GM19468 (cell line): ENCODE data around the gene IL17RC.
"Not testable (repeated sequence)": the region's sequence is repeated elsewhere in the genome, so short reads cannot be mapped to it uniquely, and the experiment has no call there.

Experiments
- ATAC-seq: cut with Tn5 transposase; IDR thresholded peaks from one replicate; pipeline ENCODE4 v1.9.1; 2021; ENCODE audit warnings: mild to moderate bottlenecking, moderate library complexity, moderate number of reproducible peaks; ENCODE audit not compliant: unreplicated experiment; ENCODE audit errors: extremely low read depth

Gene IL17RC

DNA sequence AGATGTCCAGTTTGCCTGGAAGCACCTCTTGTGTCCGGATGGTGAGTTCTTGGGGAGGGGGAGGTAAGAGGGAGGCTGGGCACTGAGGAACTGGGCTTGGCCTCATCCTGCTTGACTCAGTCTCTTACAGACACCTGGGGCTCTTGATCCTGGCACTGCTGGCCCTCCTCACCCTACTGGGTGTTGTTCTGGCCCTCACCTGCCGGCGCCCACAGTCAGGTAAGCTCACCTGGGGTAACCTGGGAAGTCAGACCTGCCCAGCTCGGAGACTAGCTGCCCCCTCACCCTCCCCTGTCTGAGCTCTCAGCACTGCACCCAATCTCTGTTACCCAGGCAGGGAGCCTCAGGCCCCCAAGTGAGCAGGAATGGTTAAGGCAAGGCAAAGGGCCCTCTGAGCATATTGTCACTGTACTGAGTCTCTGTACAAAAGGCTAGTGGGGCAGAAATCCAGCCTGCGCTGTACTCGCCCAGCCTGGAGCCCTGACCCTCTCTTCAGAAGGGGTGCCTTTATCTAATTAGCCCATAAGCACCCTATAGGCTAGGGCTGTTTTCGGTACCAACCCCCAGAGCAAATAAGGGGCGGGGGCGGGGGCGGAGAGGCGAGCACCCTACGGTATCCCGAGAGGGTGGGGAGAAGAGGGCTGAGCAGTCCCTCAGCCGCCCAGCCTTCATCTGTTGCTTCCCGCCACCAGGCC, 2.2 kb upstream of the IL17RC start:
- ATAC-seq = no peak

DNA sequence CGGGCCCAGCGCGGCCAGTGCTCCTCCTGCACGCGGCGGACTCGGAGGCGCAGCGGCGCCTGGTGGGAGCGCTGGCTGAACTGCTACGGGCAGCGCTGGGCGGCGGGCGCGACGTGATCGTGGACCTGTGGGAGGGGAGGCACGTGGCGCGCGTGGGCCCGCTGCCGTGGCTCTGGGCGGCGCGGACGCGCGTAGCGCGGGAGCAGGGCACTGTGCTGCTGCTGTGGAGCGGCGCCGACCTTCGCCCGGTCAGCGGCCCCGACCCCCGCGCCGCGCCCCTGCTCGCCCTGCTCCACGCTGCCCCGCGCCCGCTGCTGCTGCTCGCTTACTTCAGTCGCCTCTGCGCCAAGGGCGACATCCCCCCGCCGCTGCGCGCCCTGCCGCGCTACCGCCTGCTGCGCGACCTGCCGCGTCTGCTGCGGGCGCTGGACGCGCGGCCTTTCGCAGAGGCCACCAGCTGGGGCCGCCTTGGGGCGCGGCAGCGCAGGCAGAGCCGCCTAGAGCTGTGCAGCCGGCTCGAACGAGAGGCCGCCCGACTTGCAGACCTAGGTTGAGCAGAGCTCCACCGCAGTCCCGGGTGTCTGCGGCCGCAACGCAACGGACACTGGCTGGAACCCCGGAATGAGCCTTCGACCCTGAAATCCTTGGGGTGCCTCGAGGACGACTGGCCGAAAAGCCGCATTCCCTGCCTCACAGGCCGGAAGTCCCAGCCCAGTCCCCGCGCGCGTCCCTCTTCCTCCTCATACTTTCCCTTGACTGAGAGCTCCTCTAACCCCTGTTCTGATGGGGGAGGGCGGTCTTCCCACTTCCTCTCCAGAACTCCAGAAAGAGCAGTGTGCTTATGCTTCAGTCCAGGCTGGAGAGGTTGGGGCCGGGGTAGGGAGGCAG, 1.4 kb upstream of the IL17RC start:
- ATAC-seq = no peak

- no peak for ATAC-seq
Observed at GRCh38 chr3:9916346-9916733, 558 bp upstream of the IL17RC start.

- no peak for ATAC-seq
Observed at GRCh38 chr3:9917820-9918219, 922 bp downstream of the IL17RC start.

- ATAC-seq = no peak
Observed at GRCh38 chr3:9918261-9919038, 1.6 kb downstream of the IL17RC start.

GRCh38 chr3:9928158-9928557, 11.3 kb downstream of the IL17RC start:
- ATAC-seq = no peak

DNA sequence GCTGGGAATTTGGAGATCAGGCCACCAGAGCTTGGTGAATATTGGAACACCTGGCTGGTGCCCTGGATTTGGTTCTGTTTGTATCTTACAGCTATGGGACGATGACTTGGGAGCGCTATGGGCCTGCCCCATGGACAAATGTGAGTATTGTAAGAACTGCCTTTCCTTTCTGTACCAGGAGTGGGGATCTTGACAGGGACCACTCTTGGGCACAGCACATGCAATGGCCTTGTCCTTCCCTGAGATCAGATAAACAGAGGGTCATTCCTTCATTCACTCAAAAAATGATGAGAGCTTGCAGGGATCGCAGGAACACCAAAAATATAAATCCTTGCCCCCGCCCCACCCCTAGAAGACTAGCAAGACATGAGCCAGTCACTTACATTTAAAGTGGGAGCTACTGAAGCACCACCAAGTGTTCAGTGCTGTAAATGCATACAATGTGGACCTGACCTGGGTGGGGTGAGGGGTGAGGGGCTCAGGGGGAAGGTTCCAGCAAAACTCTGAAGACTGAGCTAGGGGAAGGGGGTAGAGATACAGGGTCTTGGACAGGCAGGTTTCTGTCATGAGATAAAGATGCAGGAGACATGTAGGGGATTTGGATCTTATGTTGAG, 14.0 kb downstream of the IL17RC start:
- ATAC-seq = no peak

DNA sequence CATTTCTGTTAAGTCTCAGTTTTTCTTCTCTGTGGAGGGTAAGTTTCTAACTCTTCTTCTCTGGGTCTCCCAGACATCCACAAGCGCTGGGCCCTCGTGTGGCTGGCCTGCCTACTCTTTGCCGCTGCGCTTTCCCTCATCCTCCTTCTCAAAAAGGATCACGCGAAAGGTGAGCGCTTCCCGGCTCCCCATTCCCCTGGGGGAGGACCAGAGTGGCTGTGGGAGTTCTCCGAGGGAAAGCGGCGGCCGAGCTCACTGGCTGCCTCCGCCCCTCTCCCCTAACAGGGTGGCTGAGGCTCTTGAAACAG, 15.6 kb downstream of the IL17RC start:
- no peak for ATAC-seq

- ATAC-seq = peak; percentile 50
Observed at GRCh38 chr3:9932843-9933560, 16.1 kb downstream of the IL17RC start.

- ATAC-seq = peak; percentile 81
Observed at GRCh38 chr3:9933561-9934234, 16.8 kb downstream of the IL17RC start, which contains the start of gene CRELD1. Gene CRELD1 (plus strand): TSS chr3:9933834. CDS start chr3:9934439, 605 bp downstream.

DNA sequence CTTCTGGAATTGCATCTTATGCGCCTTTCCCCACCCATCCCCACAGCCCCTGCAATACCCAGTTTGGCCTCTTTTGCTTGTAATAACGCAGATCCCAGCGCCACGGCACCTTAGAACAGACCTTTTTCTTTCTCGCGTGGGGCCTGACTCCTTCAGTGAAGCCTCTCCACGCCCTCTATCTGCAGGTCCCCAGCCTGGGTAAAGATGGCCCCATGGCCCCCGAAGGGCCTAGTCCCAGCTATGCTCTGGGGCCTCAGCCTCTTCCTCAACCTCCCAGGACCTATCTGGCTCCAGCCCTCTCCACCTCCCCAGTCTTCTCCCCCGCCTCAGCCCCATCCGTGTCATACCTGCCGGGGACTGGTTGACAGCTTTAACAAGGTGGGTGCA, 17.3 kb downstream of the IL17RC start:
- ATAC-seq = no peak

- ATAC-seq = no peak
Observed at GRCh38 chr3:9934993-9935392, 18.1 kb downstream of the IL17RC start.

DNA sequence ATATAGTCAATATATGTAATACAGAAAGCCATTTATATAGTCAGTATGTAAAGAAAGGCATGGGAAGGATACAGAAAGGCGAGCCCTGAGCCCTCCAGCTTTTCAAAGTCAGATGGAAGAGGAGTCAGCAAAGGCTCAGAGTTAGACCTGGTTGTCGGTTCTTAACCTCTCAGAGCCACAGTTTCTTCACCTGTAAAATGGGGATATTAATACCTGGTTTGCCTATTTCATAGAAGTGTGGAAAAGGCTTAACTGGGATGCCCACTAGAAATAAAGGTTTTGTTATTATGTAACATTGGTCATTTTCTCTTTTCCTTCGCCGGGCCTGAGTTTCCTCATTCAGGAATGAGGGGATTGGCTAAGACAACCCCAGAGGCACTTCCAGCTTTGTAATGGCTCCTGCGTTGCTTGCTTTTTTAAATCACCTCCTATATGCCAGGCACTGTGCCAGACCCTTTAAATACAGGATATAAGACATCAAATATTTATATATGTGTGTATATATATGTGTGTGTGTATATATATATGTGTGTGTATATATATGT, 19.1 kb downstream of the IL17RC start:
- no peak for ATAC-seq

DNA sequence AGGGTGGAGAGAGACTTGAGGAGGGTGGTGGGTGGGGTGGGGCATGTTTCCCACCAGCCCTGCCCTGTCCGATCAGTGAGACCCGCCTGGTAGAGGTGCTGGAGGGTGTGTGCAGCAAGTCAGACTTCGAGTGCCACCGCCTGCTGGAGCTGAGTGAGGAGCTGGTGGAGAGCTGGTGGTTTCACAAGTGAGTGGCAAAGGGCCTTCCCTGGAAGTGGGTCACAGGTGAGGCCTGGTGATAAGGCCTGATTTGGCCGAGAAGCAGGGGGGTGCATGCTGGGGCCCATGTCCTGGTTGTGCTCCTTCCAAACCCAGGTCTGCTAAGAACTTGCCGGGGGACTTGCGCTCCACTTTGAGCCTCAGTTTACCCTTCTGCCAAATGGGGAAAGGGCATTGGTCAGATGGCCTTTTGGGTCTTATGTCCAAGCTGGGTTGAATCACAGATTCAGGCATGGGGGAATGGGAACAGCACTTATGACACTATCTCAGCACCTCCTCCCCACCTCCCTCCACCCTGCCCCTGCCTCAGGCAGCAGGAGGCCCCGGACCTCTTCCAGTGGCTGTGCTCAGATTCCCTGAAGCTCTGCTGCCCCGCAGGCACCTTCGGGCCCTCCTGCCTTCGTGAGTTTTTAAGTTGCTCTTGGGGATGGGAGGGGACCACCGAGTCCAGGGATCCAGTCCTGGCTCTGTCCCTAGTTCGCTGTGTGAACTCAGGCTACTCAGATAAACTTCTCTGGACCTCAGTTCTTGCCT, 20.8 kb downstream of the IL17RC start:
- no peak for ATAC-seq

DNA sequence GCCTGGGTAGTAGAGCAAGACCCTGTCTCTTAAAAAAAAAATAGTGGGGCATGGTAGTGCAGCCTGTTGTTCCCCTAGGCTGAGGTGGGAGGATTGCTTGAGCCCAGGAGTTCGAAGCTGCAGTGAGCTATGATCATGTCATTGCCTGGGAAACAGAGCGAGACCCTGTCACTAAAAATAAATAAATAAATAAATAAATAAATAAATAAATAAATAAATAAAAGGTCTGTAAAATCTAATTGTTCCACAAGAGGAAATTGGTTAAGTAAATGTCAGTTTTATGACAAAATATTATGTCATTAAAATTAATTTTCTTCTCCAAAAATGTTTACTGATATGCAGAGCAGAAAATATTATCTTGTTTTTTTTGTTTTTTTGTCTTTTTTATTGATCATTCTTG, 22.1 kb downstream of the IL17RC start:
- no peak for ATAC-seq

GRCh38 chr3:9939906-9940305, 23.0 kb downstream of the IL17RC start:
- ATAC-seq = not testable (repeated sequence)

DNA sequence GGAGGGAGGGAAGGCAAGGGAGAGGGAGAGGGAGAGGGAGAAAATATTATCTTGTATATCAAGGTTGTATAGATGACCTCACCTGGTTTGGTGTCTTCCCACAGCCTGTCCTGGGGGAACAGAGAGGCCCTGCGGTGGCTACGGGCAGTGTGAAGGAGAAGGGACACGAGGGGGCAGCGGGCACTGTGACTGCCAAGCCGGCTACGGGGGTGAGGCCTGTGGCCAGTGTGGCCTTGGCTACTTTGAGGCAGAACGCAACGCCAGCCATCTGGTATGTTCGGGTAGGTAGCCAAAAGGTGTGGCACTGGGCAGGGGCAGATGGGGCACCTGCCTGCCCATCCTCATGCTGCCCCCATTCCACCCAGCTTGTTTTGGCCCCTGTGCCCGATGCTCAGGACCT, 23.8 kb downstream of the IL17RC start:
- no peak for ATAC-seq

DNA sequence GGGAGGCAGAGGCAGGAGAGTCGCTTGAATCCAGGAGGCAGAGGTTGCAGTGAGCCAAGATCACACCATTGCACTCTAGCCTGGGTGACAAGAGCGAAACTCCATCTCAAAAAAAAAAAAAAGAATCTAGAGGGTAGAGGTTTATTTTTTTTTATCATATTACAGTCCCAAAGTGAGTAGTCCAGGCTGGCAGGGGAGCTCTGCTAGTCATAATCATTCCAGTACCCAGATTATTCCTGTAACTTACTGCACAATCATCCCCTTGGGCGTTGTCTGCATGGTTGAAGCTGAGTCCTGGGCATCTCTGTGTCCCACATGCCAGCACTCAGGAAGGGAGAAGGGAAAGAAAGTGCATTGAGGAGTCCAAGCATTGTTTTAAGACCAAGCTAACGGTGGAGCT, 25.3 kb downstream of the IL17RC start:
- ATAC-seq = no peak
